Sigmoid colon (tissue), 4 donors: ENCODE results near the gene FRRS1.

Source experiments
- POLR2AphosphoS5 ChIP-seq, 4 donors: sonication (generic); formaldehyde crosslinking; IDR thresholded peaks; one replicate each; pipeline ENCODE4 v1.6.1; 2017; ENCODE audit warnings: antibody characterized with exemption in 4 of 4
- TF ChIP-seq, protein P1 (sequence below), 4 experiments: fragments of 450-650 bp in 3 of 4; fragments of 200-600 bp in 1 of 4; IDR thresholded peaks; one replicate each; pipeline ENCODE4 v1.5.1; 2016 to 2019; ENCODE audit warnings: antibody characterized with exemption in 4 of 4, mild to moderate bottlenecking in 3 of 4, moderate library complexity in 2 of 4

DNA sequence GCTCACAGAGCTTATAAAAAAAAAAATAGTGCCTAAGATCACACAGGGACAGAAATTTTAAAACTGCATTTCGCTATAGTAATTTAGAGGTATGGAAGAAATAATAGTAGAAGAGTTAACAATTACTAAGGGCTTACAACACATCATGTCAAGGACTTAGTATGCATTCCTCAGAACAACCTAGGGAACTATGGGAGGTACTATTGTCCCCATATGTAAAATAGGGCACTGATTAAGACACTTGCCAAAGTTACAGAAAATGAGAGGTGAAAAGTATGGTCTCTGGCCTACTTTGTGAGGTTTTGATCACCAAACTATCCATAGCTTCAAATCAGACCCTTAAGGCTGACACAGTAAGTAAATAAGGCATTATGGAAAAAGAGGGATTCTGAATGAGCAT, 4.7 kb downstream of the FRRS1 start:
- TF ChIP-seq, protein P1, sequence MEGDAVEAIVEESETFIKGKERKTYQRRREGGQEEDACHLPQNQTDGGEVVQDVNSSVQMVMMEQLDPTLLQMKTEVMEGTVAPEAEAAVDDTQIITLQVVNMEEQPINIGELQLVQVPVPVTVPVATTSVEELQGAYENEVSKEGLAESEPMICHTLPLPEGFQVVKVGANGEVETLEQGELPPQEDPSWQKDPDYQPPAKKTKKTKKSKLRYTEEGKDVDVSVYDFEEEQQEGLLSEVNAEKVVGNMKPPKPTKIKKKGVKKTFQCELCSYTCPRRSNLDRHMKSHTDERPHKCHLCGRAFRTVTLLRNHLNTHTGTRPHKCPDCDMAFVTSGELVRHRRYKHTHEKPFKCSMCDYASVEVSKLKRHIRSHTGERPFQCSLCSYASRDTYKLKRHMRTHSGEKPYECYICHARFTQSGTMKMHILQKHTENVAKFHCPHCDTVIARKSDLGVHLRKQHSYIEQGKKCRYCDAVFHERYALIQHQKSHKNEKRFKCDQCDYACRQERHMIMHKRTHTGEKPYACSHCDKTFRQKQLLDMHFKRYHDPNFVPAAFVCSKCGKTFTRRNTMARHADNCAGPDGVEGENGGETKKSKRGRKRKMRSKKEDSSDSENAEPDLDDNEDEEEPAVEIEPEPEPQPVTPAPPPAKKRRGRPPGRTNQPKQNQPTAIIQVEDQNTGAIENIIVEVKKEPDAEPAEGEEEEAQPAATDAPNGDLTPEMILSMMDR (IDR thresholded peaks at IDR 0.05) = no peak
- TF ChIP-seq POLR2AphosphoS5 (IDR thresholded peaks at IDR 0.05) = no peak
